ENCODE data around the gene TRABD2B. TPM values are rescaled to one million over a fixed set of nuclear protein-coding genes. Genes with fewer than 3 reads are reported as not detected.

TRABD2B gene
- total RNA-seq, 5 donors from 2014 or later (not counting 1 experiment from before 2014, with no cell fraction given): not detected

- no peak for DNase-seq
Measured at GRCh38 chr1:47791879-47792608, 205.1 kb downstream of the TRABD2B start.

DNA sequence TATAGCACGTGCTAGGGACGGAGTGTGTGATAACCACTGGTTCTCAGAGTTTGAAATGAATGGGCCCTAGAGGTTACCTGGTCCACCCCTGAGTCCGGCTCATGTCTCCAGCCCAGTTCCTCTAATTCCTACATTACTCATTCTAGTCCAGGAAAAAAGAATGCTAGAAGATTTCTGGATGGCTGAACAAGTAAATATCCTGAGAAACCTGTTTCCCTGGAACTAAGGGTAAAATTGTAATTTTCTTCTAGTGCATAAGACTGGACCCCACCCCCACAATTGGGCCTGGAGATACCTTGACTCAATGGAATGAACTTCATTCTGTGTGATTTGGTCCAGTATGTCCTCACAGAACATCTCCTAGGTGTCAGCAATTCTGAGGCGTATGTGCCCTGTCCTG, 208.4 kb downstream of the TRABD2B start:
- Mint-ChIP-seq H3K27me3 (peaks cover 3 to 8% of the 10 kb centered on the region in 2 donors), H3K9me3 (no peaks in the 10 kb centered on the region), H3K4me3 (no peak overlapping the region), H3K4me1 (no peaks in the 10 kb centered on the region), H3K36me3 (no peaks in the 10 kb centered on the region), H3K27ac (no peak overlapping the region)
- ChIA-PET POLR2A (no interaction called here), CTCF (no interaction called here)
- no peaks in the 10 kb centered on the region for H3K4me1 ChIP-seq (ENCODE audit: control insufficient read depth in 1 of 2, extremely low read depth in 1 of 2, insufficient read depth in 2 of 2, low read length in 2 of 2)
- no peaks in the 10 kb centered on the region for H3K9me3 ChIP-seq
- no peak overlapping the region for H3K27ac ChIP-seq (ENCODE audit: low read length)
- H3K4me3 ChIP-seq (ENCODE audit: control insufficient read depth in 1 of 2, extremely low read depth in 1 of 2, low read length in 1 of 2): no peak overlapping the region
- WGBS (ENCODE audit: insufficient coverage): no CpG with 5 or more reads among the region's 4 CpGs
- H3K27me3 ChIP-seq (replicated peaks in 1 of 2; ENCODE audit: control insufficient read depth in 2 of 2, extremely low read depth in 1 of 2, insufficient read depth in 2 of 2, low read length in 1 of 2): peaks cover 0 to 28% of the 10 kb centered on the region in 2 experiments
- no peak for DNase-seq
- no peak for ATAC-seq (replicated peaks in 1 of 4)
- H3K36me3 ChIP-seq (ENCODE audit: control insufficient read depth in 2 of 2, extremely low read depth in 1 of 2, insufficient read depth in 1 of 2, low read length in 1 of 2): no peaks in the 10 kb centered on the region

More at GRCh38 chr1:47791879-47792608, 205.1 kb downstream of the TRABD2B start:
- POLR2A ChIA-PET: no interaction called here
- Mint-ChIP-seq H3K9me3 (no peaks in the 10 kb centered on the region), H3K27me3 (peaks cover 1 to 4% of the 10 kb centered on the region in 2 donors), H3K4me3 (no peak overlapping the region), H3K27ac (no peak overlapping the region), H3K36me3 (no peaks in the 10 kb centered on the region), H3K4me1 (no peaks in the 10 kb centered on the region)
- no peaks in the 10 kb centered on the region for H3K4me1 ChIP-seq (ENCODE audit: control insufficient read depth in 1 of 2, extremely low read depth in 1 of 2, insufficient read depth in 2 of 2, low read length in 2 of 2)
- ATAC-seq (replicated peaks in 1 of 4): no peak
- no peak overlapping the region for H3K27ac ChIP-seq (ENCODE audit: low read length)
- H3K9me3 ChIP-seq: no peaks in the 10 kb centered on the region
- no peak overlapping the region for H3K4me3 ChIP-seq (ENCODE audit: control insufficient read depth in 1 of 2, extremely low read depth in 1 of 2, low read length in 1 of 2)
- 64% methylated on average over 3 of the region's 7 CpGs for WGBS (ENCODE audit: insufficient coverage)
- no peaks in the 10 kb centered on the region for H3K36me3 ChIP-seq (ENCODE audit: control insufficient read depth in 2 of 2, extremely low read depth in 1 of 2, insufficient read depth in 1 of 2, low read length in 1 of 2)
- H3K27me3 ChIP-seq (replicated peaks in 1 of 2; ENCODE audit: control insufficient read depth in 2 of 2, extremely low read depth in 1 of 2, insufficient read depth in 2 of 2, low read length in 1 of 2): peaks cover 0 to 21% of the 10 kb centered on the region in 2 experiments
- CTCF ChIA-PET: no interaction called here

DNA sequence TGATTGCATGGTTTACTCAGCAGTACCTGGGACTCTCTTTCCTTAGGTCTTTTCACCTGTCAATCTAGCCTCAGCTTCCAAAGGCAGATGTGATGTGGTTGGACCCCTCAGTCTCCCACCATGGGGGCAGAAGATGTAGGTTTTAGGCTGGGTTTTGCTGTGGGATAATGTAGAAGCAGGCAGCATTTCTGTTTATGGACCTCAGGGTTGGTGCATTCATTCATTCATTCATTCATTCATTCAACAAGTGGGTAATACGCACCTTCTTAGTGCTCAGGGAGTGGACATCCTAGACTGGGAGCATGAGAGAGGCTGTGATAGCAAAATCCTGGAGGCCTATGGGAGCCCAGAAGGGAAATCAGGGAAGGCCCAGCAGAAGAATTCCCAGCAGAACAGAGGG, 209.6 kb downstream of the TRABD2B start:
- Mint-ChIP-seq H3K27me3 (peaks cover 3 to 12% of the 10 kb centered on the region in 2 donors), H3K4me3 (no peak overlapping the region), H3K9me3 (no peaks in the 10 kb centered on the region), H3K4me1 (no peaks in the 10 kb centered on the region), H3K27ac (no peak overlapping the region), H3K36me3 (no peaks in the 10 kb centered on the region)
- no peaks in the 10 kb centered on the region for H3K4me1 ChIP-seq (ENCODE audit: control insufficient read depth in 1 of 2, extremely low read depth in 1 of 2, insufficient read depth in 2 of 2, low read length in 2 of 2)
- H3K36me3 ChIP-seq (ENCODE audit: control insufficient read depth in 2 of 2, extremely low read depth in 1 of 2, insufficient read depth in 1 of 2, low read length in 1 of 2): no peaks in the 10 kb centered on the region
- peaks cover 0 to 25% of the 10 kb centered on the region in 2 experiments for H3K27me3 ChIP-seq (replicated peaks in 1 of 2; ENCODE audit: control insufficient read depth in 2 of 2, extremely low read depth in 1 of 2, insufficient read depth in 2 of 2, low read length in 1 of 2)
- H3K27ac ChIP-seq (ENCODE audit: low read length): no peak overlapping the region
- no peak for ATAC-seq (replicated peaks in 1 of 4)
- no CpG with 5 or more reads among the region's 1 CpG for WGBS (ENCODE audit: insufficient coverage)
- CTCF ChIA-PET: no interaction called here
- POLR2A ChIA-PET: no interaction called here
- no peak for DNase-seq
- H3K9me3 ChIP-seq: no peaks in the 10 kb centered on the region
- no peak overlapping the region for H3K4me3 ChIP-seq (ENCODE audit: control insufficient read depth in 1 of 2, extremely low read depth in 1 of 2, low read length in 1 of 2)

DNA sequence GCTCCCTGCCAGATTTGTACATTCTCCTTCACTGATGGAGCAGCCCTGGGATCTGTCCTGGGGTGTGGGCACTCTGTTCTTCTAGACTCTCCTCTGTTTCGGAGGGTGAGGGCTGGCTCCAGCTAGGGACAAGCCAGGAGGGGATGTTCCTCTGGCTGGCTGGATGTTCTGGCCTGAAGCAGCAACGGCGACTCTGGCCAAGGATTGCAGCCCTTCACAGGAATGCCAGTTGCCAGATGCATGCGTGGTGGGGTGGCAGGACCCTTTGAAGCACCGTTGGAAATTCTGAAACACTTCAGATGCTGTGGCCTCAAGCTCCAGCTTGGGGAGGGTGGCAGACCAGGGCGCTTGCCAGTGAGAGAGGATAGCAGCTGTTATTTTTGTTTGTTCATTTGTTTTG, 210.9 kb downstream of the TRABD2B start:
- ChIA-PET POLR2A (no interaction called here), CTCF (no interaction called here)
- Mint-ChIP-seq H3K4me1 (no peaks in the 10 kb centered on the region), H3K27me3 (peaks cover 3 to 17% of the 10 kb centered on the region in 2 donors), H3K9me3 (no peaks in the 10 kb centered on the region), H3K27ac (no peak overlapping the region), H3K36me3 (no peaks in the 10 kb centered on the region), H3K4me3 (no peak overlapping the region)
- Histone ChIP-seq H3K4me1 (ENCODE audit: control insufficient read depth in 1 of 2, extremely low read depth in 1 of 2, insufficient read depth in 2 of 2, low read length in 2 of 2) (no peaks in the 10 kb centered on the region), H3K27me3 (replicated peaks in 1 of 2; ENCODE audit: control insufficient read depth in 2 of 2, extremely low read depth in 1 of 2, insufficient read depth in 2 of 2, low read length in 1 of 2) (peaks cover 0 to 22% of the 10 kb centered on the region in 2 experiments), H3K9me3 (no peaks in the 10 kb centered on the region), H3K27ac (ENCODE audit: low read length) (no peak overlapping the region), H3K36me3 (ENCODE audit: control insufficient read depth in 2 of 2, extremely low read depth in 1 of 2, insufficient read depth in 1 of 2, low read length in 1 of 2) (no peaks in the 10 kb centered on the region), H3K4me3 (ENCODE audit: control insufficient read depth in 1 of 2, extremely low read depth in 1 of 2, low read length in 1 of 2) (no peak overlapping the region)
- DNase-seq (no peak), ATAC-seq (replicated peaks in 1 of 4) (no peak)
- WGBS (ENCODE audit: insufficient coverage): 69% methylated on average over 6 of the region's 6 CpGs

GRCh38 chr1:47785561-47786271, 211.5 kb downstream of the TRABD2B start:
- H3K9me3 ChIP-seq: no peaks in the 10 kb centered on the region
- Mint-ChIP-seq H3K36me3 (no peaks in the 10 kb centered on the region), H3K27me3 (peaks cover 3 to 17% of the 10 kb centered on the region in 2 donors), H3K4me3 (no peak overlapping the region), H3K9me3 (no peaks in the 10 kb centered on the region), H3K27ac (no peak overlapping the region), H3K4me1 (no peaks in the 10 kb centered on the region)
- no peak overlapping the region for H3K4me3 ChIP-seq (ENCODE audit: control insufficient read depth in 1 of 2, extremely low read depth in 1 of 2, low read length in 1 of 2)
- H3K27me3 ChIP-seq (replicated peaks in 1 of 2; ENCODE audit: control insufficient read depth in 2 of 2, extremely low read depth in 1 of 2, insufficient read depth in 2 of 2, low read length in 1 of 2): peaks cover 0 to 18% of the 10 kb centered on the region in 2 experiments
- no peaks in the 10 kb centered on the region for H3K36me3 ChIP-seq (ENCODE audit: control insufficient read depth in 2 of 2, extremely low read depth in 1 of 2, insufficient read depth in 1 of 2, low read length in 1 of 2)
- 70% methylated on average over 10 of the region's 10 CpGs for WGBS (ENCODE audit: insufficient coverage)
- no peaks in the 10 kb centered on the region for H3K4me1 ChIP-seq (ENCODE audit: control insufficient read depth in 1 of 2, extremely low read depth in 1 of 2, insufficient read depth in 2 of 2, low read length in 2 of 2)
- ChIA-PET CTCF (no interaction called here), POLR2A (no interaction called here)
- no peak for ATAC-seq (replicated peaks in 1 of 4)
- no peak for DNase-seq
- H3K27ac ChIP-seq (ENCODE audit: low read length): no peak overlapping the region

GRCh38 chr1:47785118-47785517, 212.1 kb downstream of the TRABD2B start:
- POLR2A ChIA-PET: no interaction called here
- no peak for ATAC-seq (replicated peaks in 1 of 4)
- no peaks in the 10 kb centered on the region for H3K4me1 Mint-ChIP-seq
- Histone ChIP-seq H3K4me1 (ENCODE audit: control insufficient read depth in 1 of 2, extremely low read depth in 1 of 2, insufficient read depth in 2 of 2, low read length in 2 of 2) (no peaks in the 10 kb centered on the region), H3K27me3 (replicated peaks in 1 of 2; ENCODE audit: control insufficient read depth in 2 of 2, extremely low read depth in 1 of 2, insufficient read depth in 2 of 2, low read length in 1 of 2) (peaks cover 0 to 14% of the 10 kb centered on the region in 2 experiments), H3K9me3 (no peaks in the 10 kb centered on the region), H3K4me3 (ENCODE audit: control insufficient read depth in 1 of 2, extremely low read depth in 1 of 2, low read length in 1 of 2) (no peak overlapping the region), H3K27ac (ENCODE audit: low read length) (no peak overlapping the region), H3K36me3 (ENCODE audit: control insufficient read depth in 2 of 2, extremely low read depth in 1 of 2, insufficient read depth in 1 of 2, low read length in 1 of 2) (no peaks in the 10 kb centered on the region)
- no peak overlapping the region for H3K27ac Mint-ChIP-seq
- 100% methylated on average over 3 of the region's 4 CpGs for WGBS (ENCODE audit: insufficient coverage)
- H3K9me3 Mint-ChIP-seq: no peaks in the 10 kb centered on the region
- DNase-seq: no peak
- CTCF ChIA-PET: no interaction called here
- H3K36me3 Mint-ChIP-seq: no peaks in the 10 kb centered on the region
- peaks cover 3 to 17% of the 10 kb centered on the region in 2 donors for H3K27me3 Mint-ChIP-seq
- no peak overlapping the region for H3K4me3 Mint-ChIP-seq
